ENCODE measurements around the gene PKDCC.

PKDCC gene

GRCh38 chr2:42054714-42055430 lies 7.1 kb downstream of the PKDCC start:
- no peak overlapping the region for H3K4me3 ChIP-seq (ENCODE audit: low read depth, low read length)
- no peak for DNase-seq (ENCODE audit: low read depth, low spot score)
- POLR2A ChIA-PET = no interaction called here
- CTCF ChIA-PET = no interaction called here
- TF ChIP-seq, protein P1, sequence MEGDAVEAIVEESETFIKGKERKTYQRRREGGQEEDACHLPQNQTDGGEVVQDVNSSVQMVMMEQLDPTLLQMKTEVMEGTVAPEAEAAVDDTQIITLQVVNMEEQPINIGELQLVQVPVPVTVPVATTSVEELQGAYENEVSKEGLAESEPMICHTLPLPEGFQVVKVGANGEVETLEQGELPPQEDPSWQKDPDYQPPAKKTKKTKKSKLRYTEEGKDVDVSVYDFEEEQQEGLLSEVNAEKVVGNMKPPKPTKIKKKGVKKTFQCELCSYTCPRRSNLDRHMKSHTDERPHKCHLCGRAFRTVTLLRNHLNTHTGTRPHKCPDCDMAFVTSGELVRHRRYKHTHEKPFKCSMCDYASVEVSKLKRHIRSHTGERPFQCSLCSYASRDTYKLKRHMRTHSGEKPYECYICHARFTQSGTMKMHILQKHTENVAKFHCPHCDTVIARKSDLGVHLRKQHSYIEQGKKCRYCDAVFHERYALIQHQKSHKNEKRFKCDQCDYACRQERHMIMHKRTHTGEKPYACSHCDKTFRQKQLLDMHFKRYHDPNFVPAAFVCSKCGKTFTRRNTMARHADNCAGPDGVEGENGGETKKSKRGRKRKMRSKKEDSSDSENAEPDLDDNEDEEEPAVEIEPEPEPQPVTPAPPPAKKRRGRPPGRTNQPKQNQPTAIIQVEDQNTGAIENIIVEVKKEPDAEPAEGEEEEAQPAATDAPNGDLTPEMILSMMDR (IDR thresholded peaks at IDR 0.05; ENCODE audit: insufficient read depth, low read length, missing control alignments) = no peak

DNA sequence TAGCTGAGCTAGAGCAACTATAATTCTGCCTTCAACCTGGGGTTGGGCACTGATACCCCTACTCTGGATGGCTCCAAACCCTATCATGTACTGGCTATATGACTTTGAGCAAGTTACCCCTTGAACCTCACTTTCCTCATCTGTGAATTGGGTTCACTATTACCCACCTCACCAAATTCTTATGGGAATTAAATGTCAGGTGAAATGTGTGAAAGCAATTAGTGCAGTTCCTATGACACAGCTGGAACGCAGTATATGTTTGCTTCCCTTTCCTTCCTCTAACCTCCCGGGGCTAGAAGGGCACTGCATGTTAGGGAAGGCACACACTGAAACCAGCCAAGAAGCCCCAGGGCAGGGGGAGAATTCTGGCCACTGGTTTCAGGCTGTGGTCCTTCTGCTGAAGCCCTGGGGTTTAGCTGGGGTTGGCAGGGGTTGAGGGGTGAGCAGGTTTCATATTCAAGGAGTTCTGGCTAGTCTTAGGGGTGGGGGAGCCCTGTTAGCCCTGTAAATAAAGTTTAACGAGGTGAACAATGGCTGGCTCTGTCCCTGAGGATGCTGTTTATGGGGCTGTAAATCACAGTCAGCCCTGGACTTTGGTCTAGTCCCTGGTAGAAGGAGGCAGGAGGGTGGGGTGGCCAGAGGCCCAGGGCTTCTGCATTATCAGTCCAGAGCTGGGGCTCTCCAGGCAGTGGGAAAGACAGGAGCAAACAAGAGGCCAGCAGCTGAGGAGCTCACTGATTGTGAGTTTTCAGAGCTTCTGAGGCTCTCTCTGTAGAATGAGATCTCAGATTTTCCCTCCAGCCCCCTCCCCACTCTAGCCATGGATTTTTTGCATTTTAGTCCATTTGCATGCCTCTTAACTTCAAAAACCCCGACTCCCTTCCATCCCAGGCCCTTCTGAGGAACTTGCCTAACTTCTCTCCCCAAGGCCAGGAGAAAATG lies 8.0 kb downstream of the PKDCC start:
- H3K4me3 ChIP-seq (ENCODE audit: low read depth, low read length) = no peak overlapping the region
- CTCF ChIA-PET = interaction anchor here (0.8 to 1.8 kb wide), 3 partner anchors 7 to 184 kb away, joined by 3 to 6 read pairs (median 3); partner anchors contain the start of gene PKDCC
- POLR2A ChIA-PET = no interaction called here
- TF ChIP-seq, protein P1 (IDR thresholded peaks at IDR 0.05; ENCODE audit: insufficient read depth, low read length, missing control alignments) = no peak
- DNase-seq (ENCODE audit: low read depth, low spot score) = no peak

- H3K4me3 ChIP-seq (ENCODE audit: low read depth, low read length) = no peak overlapping the region
- DNase-seq (ENCODE audit: low read depth, low spot score) = no peak
- TF ChIP-seq, protein P1 (IDR thresholded peaks at IDR 0.05; ENCODE audit: insufficient read depth, low read length, missing control alignments) = no peak
- POLR2A ChIA-PET = interaction anchor here (0.9 kb wide), 1 partner anchor 10 kb away, joined by 3 read pairs; the partner anchor contains the start of gene PKDCC
- CTCF ChIA-PET = interaction anchor here (0.6 to 1.8 kb wide), 4 partner anchors 9 to 186 kb away, joined by 3 to 12 read pairs (median 4); partner anchors contain the start of gene PKDCC
These were observed 9.5 kb downstream of the PKDCC start for GRCh38 chr2:42057159-42057901.

DNA sequence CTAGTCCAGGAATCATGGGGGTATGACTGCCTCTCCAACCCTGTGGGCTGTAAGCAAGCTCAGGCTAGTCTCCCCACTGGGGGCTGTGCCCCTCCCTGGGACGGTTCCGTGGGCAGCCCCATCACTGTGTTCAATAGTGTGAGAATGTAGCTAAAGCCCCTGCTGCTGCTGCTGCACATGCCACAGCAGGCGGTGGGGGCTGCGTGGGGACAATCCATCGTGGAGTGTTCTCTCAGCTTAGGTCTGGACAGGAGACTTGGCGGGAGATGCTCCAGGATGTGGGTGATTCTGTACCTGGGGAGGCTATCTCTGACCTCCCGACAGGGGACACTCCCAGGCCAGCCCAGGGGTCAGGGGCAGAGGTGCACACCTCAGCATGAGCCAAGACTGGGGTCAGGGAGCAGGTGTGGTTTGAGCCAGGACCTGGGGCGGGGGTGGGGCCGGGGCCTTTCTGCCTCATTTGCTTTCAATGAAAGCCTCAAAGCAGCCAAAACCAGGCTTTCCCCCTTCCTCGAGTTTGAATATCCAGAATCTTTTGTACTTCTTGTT lies 10.2 kb downstream of the PKDCC start:
- ChIA-PET POLR2A (interaction anchor here (0.9 kb wide), 1 partner anchor 10 kb away, joined by 3 read pairs; the partner anchor contains the start of gene PKDCC), CTCF (interaction anchor here (1.8 kb wide), 2 partner anchors 29 to 187 kb away, joined by 6 to 12 read pairs; no protein-coding TSS in a partner anchor)
- no peak for DNase-seq (ENCODE audit: low read depth, low spot score)
- H3K4me3 ChIP-seq (ENCODE audit: low read depth, low read length) = no peak overlapping the region
- TF ChIP-seq, protein P1 (IDR thresholded peaks at IDR 0.05; ENCODE audit: insufficient read depth, low read length, missing control alignments) = no peak

DNA sequence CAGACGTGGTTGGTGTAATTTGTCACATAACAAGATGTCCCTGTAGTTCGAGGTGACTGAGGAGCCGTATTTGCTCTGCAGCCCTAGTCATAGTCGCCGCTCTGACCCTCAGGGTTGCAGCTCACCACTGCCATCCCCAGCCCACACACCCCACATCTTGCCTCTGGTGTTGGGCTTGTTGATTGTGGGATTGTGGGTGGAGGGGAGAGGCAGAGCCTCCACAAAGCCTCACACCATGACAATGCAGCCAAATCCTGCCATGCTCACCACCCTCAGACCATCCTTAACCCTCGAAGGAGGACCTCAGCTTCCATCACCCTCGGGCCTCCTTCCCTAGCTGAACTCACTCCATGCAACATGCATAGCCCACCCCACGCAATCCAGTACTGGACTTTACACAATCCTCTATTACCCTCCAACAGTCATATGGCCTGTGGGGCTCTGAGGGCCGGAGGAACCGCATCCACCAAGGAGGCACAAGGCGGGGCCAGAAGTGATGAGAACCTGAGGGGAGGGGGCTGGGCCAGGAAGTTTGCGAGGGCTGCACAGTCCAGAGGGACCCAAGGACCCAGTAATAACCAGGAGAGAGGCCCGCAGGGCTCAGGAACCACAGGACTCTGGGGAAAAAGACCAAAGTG lies 11.6 kb downstream of the PKDCC start:
- CTCF ChIA-PET = interaction anchor here (0.7 to 1.4 kb wide), 3 partner anchors 189 to 207 kb away, joined by 3 to 5 read pairs (median 3); no protein-coding TSS in a partner anchor
- DNase-seq (ENCODE audit: low read depth, low spot score) = no peak

More for the DNA sequence above, 11.6 kb downstream of the PKDCC start:
- POLR2A ChIA-PET = no interaction called here
- TF ChIP-seq, protein P1 (IDR thresholded peaks at IDR 0.05; ENCODE audit: insufficient read depth, low read length, missing control alignments) = no peak
- H3K4me3 ChIP-seq (ENCODE audit: low read depth, low read length) = no peak overlapping the region

Measured in AG04449 (cell line).